NCI-H82 treated with DMSO at 0.1 percent for 48 hours (cell line): ENCODE data around the gene MOB3B.

Experiments used
- DNase-seq: peaks from one replicate; lab custom pipeline; 2025; ENCODE audit not compliant: unreplicated experiment; lab: John Stamatoyannopoulos, UW

MOB3B gene

DNA sequence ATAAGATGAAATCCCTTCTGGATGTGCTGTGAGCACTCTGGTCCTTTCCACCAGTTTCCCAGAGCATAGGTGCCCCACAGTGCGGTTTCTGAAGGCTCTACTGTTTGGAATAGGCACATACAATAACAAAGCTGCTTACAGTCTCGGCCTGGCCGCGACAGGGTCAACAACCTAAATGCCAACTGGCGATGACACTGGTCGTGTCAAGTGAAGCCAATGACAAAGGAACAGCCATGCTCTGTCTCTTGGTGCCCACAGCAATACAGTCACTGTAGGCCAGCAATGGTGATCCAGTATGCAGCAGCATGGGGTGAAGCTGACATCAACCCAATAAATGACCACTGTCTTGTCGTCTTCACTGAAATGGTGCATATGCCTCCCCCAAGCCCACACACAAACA lies 184.8 kb downstream of the MOB3B start:
- DNase-seq, result no peak

DNA sequence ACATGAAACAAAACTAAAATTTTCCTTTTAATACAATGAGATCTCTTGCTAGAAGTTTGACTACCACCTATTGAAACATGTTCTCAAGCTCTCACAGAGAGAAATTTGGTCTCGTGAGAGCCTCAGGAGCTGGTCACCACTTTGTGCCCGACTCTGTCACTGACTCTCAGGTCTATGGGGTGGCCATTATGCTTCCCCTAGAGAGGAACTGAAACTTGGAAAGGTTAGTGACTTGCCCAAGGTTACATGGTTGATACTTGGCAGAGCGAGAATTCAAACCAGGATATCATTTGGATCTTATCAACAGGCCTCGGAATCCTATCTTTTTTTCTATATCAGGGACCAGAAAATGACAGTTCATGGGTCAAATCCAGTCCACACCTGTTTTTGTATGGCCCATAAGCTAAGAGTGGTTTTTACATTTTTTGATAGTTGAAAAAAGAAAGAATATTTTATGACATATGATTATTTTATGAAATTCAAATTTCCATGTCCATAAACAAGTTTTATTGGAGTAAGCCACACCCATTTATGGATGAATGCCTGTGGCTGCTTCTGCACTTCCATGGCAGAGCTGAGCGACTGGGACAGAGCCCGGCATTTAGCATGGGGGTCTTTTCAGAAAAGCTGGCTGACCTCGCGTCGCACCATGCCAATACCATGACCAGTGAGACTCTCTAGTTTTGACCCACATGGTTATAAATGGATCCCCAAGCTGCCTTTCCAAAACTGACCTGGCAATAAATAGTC lies 187.9 kb downstream of the MOB3B start:
- DNase-seq, result no peak

GRCh38 chr9:27340961-27341511 lies 188.6 kb downstream of the MOB3B start:
- DNase-seq, result no peak

- no peak for DNase-seq
Measured at GRCh38 chr9:27340285-27340674, 189.3 kb downstream of the MOB3B start.

DNA sequence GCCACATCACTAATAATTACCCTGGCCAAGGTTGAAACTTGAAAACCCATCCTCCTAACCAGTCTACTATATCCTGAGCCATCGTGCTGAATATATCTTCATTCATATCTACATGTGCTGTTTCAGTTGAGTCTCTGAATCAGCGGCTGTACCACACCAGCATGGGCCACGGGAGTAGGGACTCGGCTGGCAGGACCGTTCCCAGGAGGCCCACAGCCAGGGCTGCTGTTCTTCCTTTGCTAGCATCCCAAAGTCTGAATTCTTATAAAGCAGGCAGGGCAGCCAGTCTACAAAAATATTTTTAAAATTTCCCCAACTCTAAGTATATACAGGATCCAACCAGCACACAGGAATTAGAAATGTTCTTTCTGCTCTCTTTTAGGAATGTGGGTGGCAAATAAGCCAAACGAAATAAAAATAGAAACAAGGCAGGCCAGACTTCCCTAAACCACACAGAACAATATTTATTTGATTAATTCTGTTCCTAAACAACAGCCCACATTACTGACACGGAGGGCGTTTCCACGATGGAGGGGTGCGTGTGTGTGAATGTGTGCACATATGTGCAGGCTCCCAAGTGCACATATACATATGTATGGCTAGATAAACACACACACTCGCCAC lies 189.8 kb downstream of the MOB3B start:
- no peak for DNase-seq

DNA sequence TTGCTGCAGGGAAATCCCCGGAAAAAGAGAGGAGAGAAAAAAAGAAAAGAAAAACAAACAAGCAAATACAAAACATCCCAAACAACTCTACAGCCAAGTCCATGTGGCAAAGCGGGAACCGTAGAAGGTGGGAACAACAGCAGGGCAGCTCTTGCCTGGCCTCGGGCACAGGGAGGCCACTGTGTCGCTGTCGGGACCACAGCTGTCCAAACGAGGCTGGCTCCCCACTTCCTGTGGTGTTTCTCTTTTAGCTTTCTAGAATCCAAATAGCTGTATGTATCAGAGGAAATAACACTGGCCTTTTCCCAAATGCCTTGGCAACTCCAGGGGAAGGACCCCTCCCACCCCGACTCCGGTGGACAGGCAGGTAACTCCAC lies 191.1 kb downstream of the MOB3B start:
- DNase-seq, result no peak

DNA sequence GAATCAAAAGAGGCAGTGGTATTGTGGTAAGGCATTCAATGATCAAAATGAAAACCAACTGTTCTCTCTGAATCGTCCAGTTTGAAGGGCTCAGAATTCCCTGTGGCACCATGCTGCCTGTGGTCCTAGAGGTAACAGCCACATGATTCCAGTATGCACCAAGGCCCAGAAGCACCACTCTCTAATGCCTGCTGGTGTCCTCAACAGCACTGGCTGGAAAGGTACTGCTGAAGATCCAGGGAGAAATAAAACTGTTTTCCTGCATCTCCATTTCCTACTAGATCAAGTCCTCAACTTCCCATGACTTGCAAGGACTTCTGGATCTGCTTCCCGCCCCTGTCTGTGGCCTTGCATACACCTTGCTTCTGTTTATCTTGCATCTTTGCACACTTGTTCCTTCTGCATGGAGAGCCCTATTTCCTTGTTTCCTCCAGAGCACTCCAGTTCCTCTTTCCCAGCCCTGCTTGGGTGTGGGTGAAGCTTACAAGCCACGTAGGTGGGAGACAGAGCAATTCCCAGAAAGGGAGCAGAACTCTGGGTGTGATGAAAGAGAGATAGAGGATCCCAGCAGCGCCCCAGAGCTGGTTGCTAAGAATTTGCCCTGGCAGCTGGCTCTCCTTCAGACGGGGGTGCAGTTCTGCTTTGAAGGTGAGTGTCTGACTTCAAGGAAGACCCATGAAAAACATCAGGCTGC lies 191.6 kb downstream of the MOB3B start:
- no peak for DNase-seq

- DNase-seq, result no peak
Measured at GRCh38 chr9:27337236-27337635, 192.4 kb downstream of the MOB3B start.

DNA sequence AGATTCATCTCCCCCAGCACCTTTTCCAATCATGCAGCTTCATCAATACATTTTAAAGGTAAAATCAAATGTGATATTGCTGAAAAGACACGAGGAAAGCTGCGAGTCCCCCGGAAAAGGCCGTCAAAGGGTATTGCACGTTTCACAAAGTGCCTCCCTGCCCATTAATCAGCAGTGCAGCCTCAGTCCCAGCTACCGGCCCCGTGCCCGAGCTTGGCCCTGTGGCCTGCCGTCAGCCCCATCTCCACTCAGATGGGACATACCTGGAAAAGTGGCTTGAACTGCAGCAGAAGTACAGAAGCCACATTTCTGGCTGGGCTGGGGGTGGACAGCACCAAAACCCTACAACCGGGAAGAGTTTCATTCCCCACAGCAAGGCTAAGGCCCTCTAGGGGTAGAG lies 192.8 kb downstream of the MOB3B start:
- DNase-seq, result no peak

GRCh38 chr9:27336126-27336525 lies 193.5 kb downstream of the MOB3B start:
- no peak for DNase-seq

DNA sequence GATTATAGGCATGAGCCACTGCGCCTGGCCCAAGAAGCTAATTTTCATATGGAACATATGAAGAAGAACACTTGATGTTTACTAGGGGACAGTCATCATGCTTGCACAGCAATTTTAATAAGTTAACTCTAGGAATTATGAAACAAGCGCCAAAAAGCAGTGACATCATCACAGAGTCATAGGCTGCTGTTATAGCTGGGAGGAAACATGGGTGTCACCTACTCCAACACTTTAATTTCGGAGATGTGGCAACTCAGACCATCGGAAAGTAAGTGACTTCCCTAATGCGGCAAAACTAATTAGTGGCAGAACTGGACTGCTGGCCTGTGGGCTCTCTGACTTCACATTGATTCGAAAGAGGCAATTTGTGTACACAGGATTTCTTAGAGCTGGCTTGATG lies 194.5 kb downstream of the MOB3B start:
- DNase-seq, result no peak

- peak; percentile 44 for DNase-seq
Measured at GRCh38 chr9:27333241-27334052, 196.2 kb downstream of the MOB3B start.

- DNase-seq, result no peak
Measured at GRCh38 chr9:27331393-27331792, 198.2 kb downstream of the MOB3B start.

DNA sequence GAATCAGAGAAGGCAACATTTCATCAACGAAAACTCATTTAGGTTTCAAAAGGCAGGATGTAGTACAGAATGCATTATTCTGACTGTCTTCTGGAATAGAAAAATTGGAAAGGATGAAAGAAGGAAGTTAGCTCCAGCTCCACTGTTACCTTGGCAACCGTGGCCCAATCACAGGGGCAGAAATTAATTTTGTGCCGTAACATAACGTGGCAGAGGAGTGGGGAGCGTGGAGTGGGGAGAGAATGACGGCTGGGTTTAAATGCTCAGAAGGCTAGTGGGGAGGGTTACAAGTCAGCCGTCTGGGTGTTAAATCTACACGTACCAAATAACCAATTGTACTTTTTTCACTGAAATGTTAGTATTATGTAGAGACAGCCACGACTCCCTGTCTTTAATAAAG lies 200.3 kb downstream of the MOB3B start:
- DNase-seq, result no peak

GRCh38 chr9:27328483-27328882 lies 201.1 kb downstream of the MOB3B start:
- DNase-seq, result no peak

GRCh38 chr9:27311184-27311583 lies 218.4 kb downstream of the MOB3B start:
- DNase-seq, result no peak

- DNase-seq, result no peak
Measured at GRCh38 chr9:27310582-27310981, 219.0 kb downstream of the MOB3B start.

DNA sequence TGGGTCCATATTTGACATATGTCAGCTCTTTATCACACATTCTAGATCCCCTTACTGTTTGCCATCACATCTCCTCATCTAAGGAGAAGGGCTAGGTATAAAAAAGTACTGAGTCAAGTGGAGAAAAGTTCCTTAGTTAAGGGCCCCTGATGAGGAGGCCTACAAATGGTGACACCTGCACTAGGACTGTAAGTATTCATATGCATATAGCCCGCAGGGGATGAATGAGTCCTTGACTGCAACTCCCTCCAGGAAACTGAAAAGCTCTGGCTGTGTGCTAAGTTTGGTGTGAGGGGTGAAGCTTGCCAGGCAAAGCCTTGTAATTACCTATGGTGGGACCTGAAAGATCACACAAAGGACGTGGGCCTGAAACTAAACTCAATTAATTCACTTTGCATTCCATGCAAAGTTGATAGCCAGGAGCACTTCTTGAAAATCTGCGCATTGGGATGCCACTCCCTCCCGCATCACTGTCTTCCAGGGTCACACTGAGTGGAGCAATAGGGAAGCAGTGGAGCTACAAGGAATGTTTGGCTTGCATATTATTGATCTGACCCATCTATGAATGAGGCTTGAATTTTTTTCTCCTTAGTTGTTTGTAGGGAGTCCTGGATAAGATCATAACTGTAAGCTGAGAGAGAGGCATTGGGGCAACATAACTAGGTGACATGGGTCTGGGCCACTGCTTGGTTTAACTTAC lies 220.8 kb downstream of the MOB3B start:
- no peak for DNase-seq

DNA sequence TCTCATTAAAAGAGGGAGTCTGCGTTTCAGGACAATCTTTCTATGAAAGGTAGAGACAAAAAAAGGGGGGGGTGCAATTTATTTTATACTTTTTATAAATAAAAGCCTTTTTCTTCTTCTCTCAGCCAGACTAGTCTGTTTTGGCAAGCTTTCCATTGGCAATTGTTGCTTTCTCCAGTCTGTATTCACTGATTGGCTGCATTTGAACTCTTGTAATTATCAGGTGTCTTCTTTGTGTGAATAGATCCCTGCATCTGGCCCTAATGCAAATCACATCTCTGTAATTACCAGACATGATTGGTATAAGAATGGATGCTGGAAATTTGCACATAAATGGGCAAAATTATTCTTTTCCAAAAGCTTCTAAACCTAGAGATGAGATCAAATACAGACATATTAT lies 225.1 kb downstream of the MOB3B start:
- no peak for DNase-seq

- no peak for DNase-seq
Measured at GRCh38 chr9:27303219-27303618, 226.4 kb downstream of the MOB3B start.

- DNase-seq, result no peak
Measured at GRCh38 chr9:27297050-27297449, 232.6 kb downstream of the MOB3B start, which contains the start of gene EQTN. Gene EQTN (minus strand): TSS chr9:27297150. CDS start chr9:27297055, 95 bp downstream.
